Activated naive CD8-positive, alpha-beta T cell (primary cell): ENCODE measurements around the gene VRTN.

Source experiments
- H3K27ac Mint-ChIP-seq: one replicate; pipeline ENCODE4 v1.8.0; 2021; ENCODE audit warnings: mixed read lengths
- H3K27me3 Mint-ChIP-seq: one replicate; pipeline ENCODE4 v1.8.0; 2021; ENCODE audit warnings: mixed read lengths
- H3K36me3 Mint-ChIP-seq: one replicate; pipeline ENCODE4 v1.8.0; 2021; ENCODE audit warnings: mixed read lengths
- H3K4me1 Mint-ChIP-seq: one replicate; pipeline ENCODE4 v1.8.0; 2021; ENCODE audit warnings: low read depth, mixed read lengths
- H3K4me3 Mint-ChIP-seq: one replicate; pipeline ENCODE4 v1.8.0; 2021; ENCODE audit warnings: mild to moderate bottlenecking, mixed read lengths
- H3K9me3 Mint-ChIP-seq: one replicate; pipeline ENCODE4 v1.8.0; 2021; ENCODE audit warnings: low read depth, mixed read lengths

Gene VRTN

GRCh38 chr14:74348241-74348734 lies at the start of gene VRTN:
Gene VRTN (plus strand): TSS chr14:74348471. CDS start chr14:74356784, 8,313 bp downstream.
- no peaks in the 10 kb centered on the region for H3K4me1 Mint-ChIP-seq
- no peaks in the 10 kb centered on the region for H3K36me3 Mint-ChIP-seq
- no peak within 1 kb of the TSS for H3K4me3 Mint-ChIP-seq

GRCh38 chr14:74299061-74299545 lies 49.2 kb upstream of the VRTN start:
- Mint-ChIP-seq H3K4me3 (peak overlapping the region; percentile 53), H3K27ac (peak overlapping the region; percentile 71), H3K27me3 (no peaks in the 10 kb centered on the region), H3K36me3 (peaks cover 8% of the 10 kb centered on the region), H3K9me3 (no peaks in the 10 kb centered on the region), H3K4me1 (peaks cover 33% of the 10 kb centered on the region)

More at GRCh38 chr14:74348241-74348734, at the start of gene VRTN:
- no peak within 1 kb of the TSS for H3K27ac Mint-ChIP-seq
- no peaks in the 10 kb centered on the region for H3K9me3 Mint-ChIP-seq
- no peaks in the 10 kb centered on the region for H3K27me3 Mint-ChIP-seq

GRCh38 chr14:74301594-74302151 lies 46.6 kb upstream of the VRTN start:
- peak overlapping the region; percentile 100 for H3K4me3 Mint-ChIP-seq
- H3K4me1 Mint-ChIP-seq: peaks cover 32% of the 10 kb centered on the region
- peaks cover 8% of the 10 kb centered on the region for H3K36me3 Mint-ChIP-seq
- H3K27me3 Mint-ChIP-seq: no peaks in the 10 kb centered on the region
- no peaks in the 10 kb centered on the region for H3K9me3 Mint-ChIP-seq
- peak overlapping the region; percentile 98 for H3K27ac Mint-ChIP-seq

- no peaks in the 10 kb centered on the region for H3K27me3 Mint-ChIP-seq
- H3K4me1 Mint-ChIP-seq: peaks cover 32% of the 10 kb centered on the region
- peaks cover 8% of the 10 kb centered on the region for H3K36me3 Mint-ChIP-seq
- H3K4me3 Mint-ChIP-seq: peak overlapping the region; percentile 100
- H3K9me3 Mint-ChIP-seq: no peaks in the 10 kb centered on the region
- H3K27ac Mint-ChIP-seq: peak overlapping the region; percentile 98
Observed at GRCh38 chr14:74302152-74302628, 46.1 kb upstream of the VRTN start.

- Mint-ChIP-seq H3K4me1 (peaks cover 32% of the 10 kb centered on the region), H3K27ac (peak within 1 kb of the TSS; percentile 98), H3K4me3 (peak within 1 kb of the TSS; percentile 100), H3K27me3 (no peaks in the 10 kb centered on the region), H3K9me3 (no peaks in the 10 kb centered on the region), H3K36me3 (peaks cover 8% of the 10 kb centered on the region)
Observed at GRCh38 chr14:74302634-74303569, 45.4 kb upstream of the VRTN start, which contains the start of gene ABCD4. Gene ABCD4 (minus strand): TSS chr14:74302934. CDS start chr14:74302912, 22 bp downstream.

- no peaks in the 10 kb centered on the region for H3K4me1 Mint-ChIP-seq
- H3K27me3 Mint-ChIP-seq: no peaks in the 10 kb centered on the region
- H3K9me3 Mint-ChIP-seq: no peaks in the 10 kb centered on the region
- no peak overlapping the region for H3K27ac Mint-ChIP-seq
- no peak overlapping the region for H3K4me3 Mint-ChIP-seq
- H3K36me3 Mint-ChIP-seq: no peaks in the 10 kb centered on the region
Observed at GRCh38 chr14:74308695-74309094, 39.6 kb upstream of the VRTN start.

- no peaks in the 10 kb centered on the region for H3K36me3 Mint-ChIP-seq
- no peaks in the 10 kb centered on the region for H3K4me1 Mint-ChIP-seq
- H3K9me3 Mint-ChIP-seq: no peaks in the 10 kb centered on the region
- H3K27ac Mint-ChIP-seq: no peak overlapping the region
- H3K27me3 Mint-ChIP-seq: no peaks in the 10 kb centered on the region
- H3K4me3 Mint-ChIP-seq: no peak overlapping the region
Observed at GRCh38 chr14:74309125-74310022, 38.9 kb upstream of the VRTN start.

GRCh38 chr14:74312161-74312560 lies 36.1 kb upstream of the VRTN start:
- Mint-ChIP-seq H3K4me1 (no peaks in the 10 kb centered on the region), H3K36me3 (no peaks in the 10 kb centered on the region), H3K4me3 (no peak overlapping the region), H3K27me3 (peaks cover 2% of the 10 kb centered on the region), H3K27ac (no peak overlapping the region), H3K9me3 (no peaks in the 10 kb centered on the region)

- Mint-ChIP-seq H3K27ac (no peak overlapping the region), H3K36me3 (no peaks in the 10 kb centered on the region), H3K9me3 (no peaks in the 10 kb centered on the region), H3K4me3 (no peak overlapping the region), H3K4me1 (no peaks in the 10 kb centered on the region), H3K27me3 (peaks cover 2% of the 10 kb centered on the region)
Observed at GRCh38 chr14:74313601-74314000, 34.7 kb upstream of the VRTN start.

- no peak overlapping the region for H3K27ac Mint-ChIP-seq
- no peaks in the 10 kb centered on the region for H3K4me1 Mint-ChIP-seq
- peaks cover 2% of the 10 kb centered on the region for H3K27me3 Mint-ChIP-seq
- no peaks in the 10 kb centered on the region for H3K9me3 Mint-ChIP-seq
- H3K36me3 Mint-ChIP-seq: no peaks in the 10 kb centered on the region
- no peak overlapping the region for H3K4me3 Mint-ChIP-seq
Observed at GRCh38 chr14:74314576-74314975, 33.7 kb upstream of the VRTN start.

- H3K36me3 Mint-ChIP-seq: peaks cover 2% of the 10 kb centered on the region
- H3K27ac Mint-ChIP-seq: no peak overlapping the region
- no peaks in the 10 kb centered on the region for H3K27me3 Mint-ChIP-seq
- H3K4me3 Mint-ChIP-seq: no peak overlapping the region
- no peaks in the 10 kb centered on the region for H3K4me1 Mint-ChIP-seq
- H3K9me3 Mint-ChIP-seq: no peaks in the 10 kb centered on the region
Observed at GRCh38 chr14:74324931-74325361, 23.3 kb upstream of the VRTN start.

- H3K4me3 Mint-ChIP-seq: no peak overlapping the region
- H3K27ac Mint-ChIP-seq: no peak overlapping the region
- no peaks in the 10 kb centered on the region for H3K27me3 Mint-ChIP-seq
- no peaks in the 10 kb centered on the region for H3K9me3 Mint-ChIP-seq
- H3K36me3 Mint-ChIP-seq: peaks cover 2% of the 10 kb centered on the region
- no peaks in the 10 kb centered on the region for H3K4me1 Mint-ChIP-seq
Observed at GRCh38 chr14:74325446-74325845, 22.8 kb upstream of the VRTN start.

- Mint-ChIP-seq H3K4me3 (no peak overlapping the region), H3K27ac (no peak overlapping the region), H3K9me3 (no peaks in the 10 kb centered on the region), H3K27me3 (no peaks in the 10 kb centered on the region), H3K4me1 (no peaks in the 10 kb centered on the region), H3K36me3 (peaks cover 2% of the 10 kb centered on the region)
Observed at GRCh38 chr14:74326369-74327152, 21.7 kb upstream of the VRTN start.
